H54 (cell line): ENCODE measurements around the gene KRTAP5-10.
"Not testable (repeated sequence)": the region's sequence is repeated elsewhere in the genome, so short reads cannot be mapped to it uniquely, and the experiment has no call there.

ENCODE experiments used
- DNase-seq: peaks from one replicate; pipeline ENCODE4 v3.0.0; 2011; ENCODE audit warnings: low spot score, mixed read lengths; ENCODE audit not compliant: insufficient read length
- FAIRE-seq: peaks from 3 replicates; lab custom pipeline; 2011; peaks lifted over from hg19 to GRCh38; lab: Jason Lieb, UNC

KRTAP5-10 gene

DNA sequence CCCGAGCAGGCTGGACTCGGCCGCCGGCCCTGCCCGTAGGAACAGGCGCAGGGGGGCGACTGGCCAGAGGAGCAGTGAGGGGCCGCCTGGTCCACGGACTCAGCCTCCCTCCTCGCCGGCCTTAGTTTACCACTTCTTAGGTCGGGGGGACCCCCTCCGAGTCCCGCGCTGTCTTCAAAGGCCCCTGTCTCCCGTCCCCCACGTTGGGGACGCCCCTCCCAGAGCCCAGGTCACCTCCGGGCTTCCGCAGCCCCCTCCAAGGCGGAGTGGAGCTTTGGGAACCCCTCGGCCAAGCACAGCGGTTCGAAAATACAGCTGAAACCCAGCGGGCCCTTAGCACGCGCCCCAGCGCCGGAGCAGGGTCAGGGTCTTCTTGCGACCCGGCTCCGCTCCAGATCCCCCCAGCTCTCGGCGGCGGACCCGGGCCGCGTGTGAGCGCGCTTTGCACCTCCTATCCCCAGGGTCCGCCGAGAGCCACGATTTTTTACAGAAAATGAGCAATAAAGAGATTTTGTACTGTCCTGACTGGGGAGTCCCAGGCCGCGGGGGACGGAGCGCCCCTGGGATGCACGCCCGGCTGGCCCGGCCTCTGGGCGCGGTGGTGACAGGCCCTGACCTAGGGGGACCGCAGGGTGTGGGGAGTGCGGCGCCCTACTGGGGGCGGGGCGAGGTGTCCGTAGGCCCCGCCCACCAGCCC, 42.3 kb downstream of the KRTAP5-10 start:
- not testable (repeated sequence) for FAIRE-seq, DNase-seq

- FAIRE-seq, DNase-seq: not testable (repeated sequence)
Observed at GRCh38 chr11:71608272-71608671, 42.9 kb downstream of the KRTAP5-10 start.

DNA sequence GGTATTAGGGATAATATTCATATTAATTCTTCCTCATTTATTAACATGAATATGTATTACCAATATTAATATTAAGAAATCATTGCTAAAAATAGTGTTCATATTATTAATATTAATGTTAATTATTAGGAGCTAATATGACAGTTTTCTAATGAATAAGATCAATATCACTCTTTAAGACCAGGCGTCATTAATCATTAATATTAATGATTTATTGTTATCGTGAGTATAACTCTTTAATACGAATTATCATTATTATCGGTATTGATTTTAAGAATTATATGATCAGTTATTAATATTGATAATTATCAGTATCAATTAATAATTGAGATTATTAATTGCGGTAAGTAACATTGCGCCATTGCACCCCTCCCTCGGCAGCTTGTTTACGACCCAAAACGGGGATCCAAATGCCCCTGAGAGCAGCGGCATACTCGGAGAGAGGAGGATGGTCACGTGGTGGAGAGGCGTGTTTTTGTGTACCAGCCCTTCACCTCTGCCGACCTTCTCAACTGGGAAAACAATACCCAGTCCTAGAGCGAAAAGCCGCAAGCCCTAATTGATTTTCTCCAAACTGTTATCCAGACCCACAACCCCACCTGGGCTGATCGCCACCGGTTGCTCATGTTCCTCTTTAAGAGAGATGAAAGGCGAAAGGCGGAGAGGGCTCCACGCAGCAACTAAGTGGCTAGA, 46.0 kb downstream of the KRTAP5-10 start:
- not testable (repeated sequence) for FAIRE-seq, DNase-seq

GRCh38 chr11:71613931-71614330, 48.6 kb downstream of the KRTAP5-10 start:
- not testable (repeated sequence) for FAIRE-seq, DNase-seq

DNA sequence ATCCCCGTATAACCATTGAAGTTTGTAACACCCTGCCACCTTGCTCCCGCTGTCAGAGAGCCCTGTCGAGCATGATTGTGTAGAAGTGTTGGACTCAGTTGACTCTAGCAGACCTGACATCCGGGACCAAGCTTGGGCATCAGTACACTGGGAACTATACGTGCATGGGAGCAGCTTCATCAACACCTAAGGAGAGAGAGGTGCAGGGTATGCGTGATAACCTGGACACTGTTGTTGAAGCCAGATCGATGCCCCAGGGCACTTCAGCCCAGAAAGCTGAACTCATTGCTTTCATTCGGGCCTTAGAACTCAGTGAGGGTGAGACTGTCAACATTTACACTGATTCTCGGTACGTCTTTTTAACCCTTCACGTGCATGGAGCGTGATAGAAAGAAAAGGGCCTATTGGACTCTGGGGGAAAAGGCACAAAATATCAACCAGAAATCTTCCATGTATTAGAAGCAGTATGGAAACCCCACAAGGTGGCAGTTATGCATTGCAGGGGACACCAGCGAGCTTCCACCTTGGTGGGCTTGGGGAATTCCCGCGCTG, 49.1 kb downstream of the KRTAP5-10 start:
- DNase-seq, FAIRE-seq: not testable (repeated sequence)

GRCh38 chr11:71615003-71615402, 49.6 kb downstream of the KRTAP5-10 start:
- FAIRE-seq, DNase-seq: not testable (repeated sequence)
